Measurements from ENCODE around the gene MEF2A.

DNA sequence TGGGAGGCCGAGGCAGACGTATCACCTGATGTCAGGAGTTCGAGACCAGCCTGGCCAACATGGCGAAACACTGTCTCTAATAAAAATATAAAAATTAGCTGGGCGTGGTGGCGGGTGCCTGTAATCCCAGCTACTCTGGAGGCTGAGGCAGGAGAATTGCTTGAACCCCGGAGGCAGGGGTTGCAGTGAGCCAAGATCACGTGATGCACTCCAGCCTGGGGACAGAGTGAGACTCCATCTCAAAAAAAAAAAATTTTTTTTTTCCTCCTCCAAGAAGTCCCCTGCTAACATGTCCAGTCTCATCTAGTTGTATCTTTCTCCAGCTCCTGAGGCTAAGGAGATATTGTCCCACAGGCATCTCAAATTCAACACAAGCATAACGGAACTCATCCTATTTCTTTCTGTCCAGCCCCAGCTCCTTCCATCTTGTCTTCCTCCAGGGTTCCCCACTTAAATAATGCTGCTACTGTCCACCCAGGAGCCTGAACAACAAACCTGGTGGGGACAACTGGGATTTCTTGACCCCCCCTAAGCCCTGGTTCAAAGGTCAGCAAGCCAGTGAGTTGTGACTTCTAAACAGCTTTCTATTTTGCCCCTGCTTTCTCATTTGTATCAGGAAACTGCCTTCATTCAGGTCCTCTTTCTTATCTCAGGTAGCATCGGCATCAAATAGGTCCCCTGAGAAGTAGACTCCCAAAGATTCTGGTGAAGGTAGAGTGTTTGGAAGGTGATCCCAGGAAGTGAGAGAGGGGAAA, 4.1 kb upstream of the MEF2A start:
- TF ChIP-seq POLR2A (IDR thresholded peaks at IDR 0.05; ENCODE audit: low read depth, low read length) (no peak), POLR2AphosphoS5 (IDR thresholded peaks at IDR 0.05; ENCODE audit: low read depth, low read length) (no peak), POU2F2 (IDR thresholded peaks at IDR 0.05; ENCODE audit: low read depth, low read length) (no peak), TAF1 (IDR thresholded peaks at IDR 0.05; ENCODE audit: low read depth, low read length) (no peak), SPI1 (IDR thresholded peaks at IDR 0.05; ENCODE audit: low read depth, low read length) (no peak)
